Measurements from ENCODE around the gene INPP4B.
A peak's percentile ranks its signal among the peaks of the same experiment; 100 is the strongest.
"Not testable (repeated sequence)": the region's sequence is repeated elsewhere in the genome, so short reads cannot be mapped to it uniquely, and the experiment has no call there.

Gene INPP4B

GRCh38 chr4:142683997-142684396, 162.1 kb downstream of the INPP4B start:
- DNase-seq (ENCODE audit: low read depth), result peak; percentile 46

GRCh38 chr4:142683503-142683902, 162.6 kb downstream of the INPP4B start:
- DNase-seq (ENCODE audit: low read depth), result no peak

GRCh38 chr4:142671516-142671915, 174.6 kb downstream of the INPP4B start:
- DNase-seq (ENCODE audit: low read depth), result no peak

- DNase-seq (ENCODE audit: low read depth), result no peak
Measured at GRCh38 chr4:142663828-142664227, 182.3 kb downstream of the INPP4B start.

- DNase-seq (ENCODE audit: low read depth), result no peak
Measured at GRCh38 chr4:142660728-142661127, 185.4 kb downstream of the INPP4B start.

- DNase-seq (ENCODE audit: low read depth), result no peak
Measured at GRCh38 chr4:142656178-142656577, 189.9 kb downstream of the INPP4B start.

- no peak for DNase-seq (ENCODE audit: low read depth)
Measured at GRCh38 chr4:142648378-142648777, 197.7 kb downstream of the INPP4B start.

GRCh38 chr4:142645475-142646108, 200.5 kb downstream of the INPP4B start:
- DNase-seq (ENCODE audit: low read depth), result no peak

- DNase-seq (ENCODE audit: low read depth), result not testable (repeated sequence)
Measured at GRCh38 chr4:142644628-142645027, 201.5 kb downstream of the INPP4B start.

- DNase-seq (ENCODE audit: low read depth), result no peak
Measured at GRCh38 chr4:142637614-142638013, 208.5 kb downstream of the INPP4B start.

GRCh38 chr4:142631836-142632235, 214.3 kb downstream of the INPP4B start:
- DNase-seq (ENCODE audit: low read depth), result no peak

GRCh38 chr4:142615324-142615665, 230.8 kb downstream of the INPP4B start:
- DNase-seq (ENCODE audit: low read depth), result peak; percentile 7

GRCh38 chr4:142614621-142615323, 231.3 kb downstream of the INPP4B start:
- DNase-seq (ENCODE audit: low read depth), result peak; percentile 34

GRCh38 chr4:142607976-142608375, 238.1 kb downstream of the INPP4B start:
- DNase-seq (ENCODE audit: low read depth), result no peak

GRCh38 chr4:142600952-142601351, 245.1 kb downstream of the INPP4B start:
- no peak for DNase-seq (ENCODE audit: low read depth)

- DNase-seq (ENCODE audit: low read depth), result no peak
Measured at GRCh38 chr4:142598132-142598531, 248.0 kb downstream of the INPP4B start.

- no peak for DNase-seq (ENCODE audit: low read depth)
Measured at GRCh38 chr4:142596595-142596994, 249.5 kb downstream of the INPP4B start.

GRCh38 chr4:142596121-142596520, 250.0 kb downstream of the INPP4B start:
- no peak for DNase-seq (ENCODE audit: low read depth)

- DNase-seq (ENCODE audit: low read depth), result no peak
Measured at GRCh38 chr4:142595222-142595871, 250.8 kb downstream of the INPP4B start.

GRCh38 chr4:142585411-142585810, 260.7 kb downstream of the INPP4B start:
- DNase-seq (ENCODE audit: low read depth), result no peak

GRCh38 chr4:142583708-142584107, 262.4 kb downstream of the INPP4B start:
- DNase-seq (ENCODE audit: low read depth), result no peak

- no peak for DNase-seq (ENCODE audit: low read depth)
Measured at GRCh38 chr4:142582340-142582739, 263.8 kb downstream of the INPP4B start.

- DNase-seq (ENCODE audit: low read depth), result no peak
Measured at GRCh38 chr4:142581881-142582280, 264.2 kb downstream of the INPP4B start.
